PC-9 (cell line): ENCODE measurements around the gene SLAMF1.

ENCODE experiments used
- CTCF ChIP-seq: fragments of 200-600 bp; sonication (generic); conservative IDR thresholded peaks from 2 replicates; pipeline ENCODE4 v1.6.1; 2017; ENCODE audit warnings: mixed run types, antibody characterized with exemption, mild to moderate bottlenecking, moderate library complexity
- EZH2 ChIP-seq: fragments of 200-600 bp; sonication (generic); IDR thresholded peaks from 2 replicates; pipeline ENCODE4 v1.8.0; 2017; ENCODE audit warnings: antibody characterized with exemption, low read depth

- no peak for TF ChIP-seq CTCF
- no peak for TF ChIP-seq EZH2
Observed at GRCh38 chr1:160679893-160680292, 33.0 kb upstream of the SLAMF1 start.
